OCI-LY7 (cell line): ENCODE data around the gene MCOLN3. TPM values are rescaled to one million over a fixed set of nuclear protein-coding genes. Genes with fewer than 3 reads are reported as not detected.
A peak's percentile ranks its signal among the peaks of the same experiment; 100 is the strongest.

Source experiments
- BruUV-seq: library from RNA; stranded (reverse); fragments of 400-500 nt; replicated peaks from 2 replicates; lab custom pipeline; 2021; lab: Mats Ljungman, UMichigan
- CTCF ChIA-PET: fragments of 300-600 bp; sonication (Branson Sonifier 250); formaldehyde crosslinking; loops from one replicate; lab custom pipeline; 2022; ENCODE audit warnings: antibody characterized with exemption; ENCODE audit not compliant: unreplicated experiment; lab: Charles Lee
- POLR2A ChIA-PET: fragments of 300-600 bp; sonication (Branson Sonifier 250); formaldehyde crosslinking; loops from one replicate; lab custom pipeline; 2022; ENCODE audit warnings: antibody characterized with exemption; lab: Charles Lee
- DNase-seq: peaks from one replicate; pipeline ENCODE4 v3.0.0-alpha.2; 2015; ENCODE audit warnings: low spot score
- H2AFZ ChIP-seq: fragments of 200-600 bp; sonication (generic), shearing (Covaris generic); 2 replicates; pipeline ENCODE4 v1.6.1; 2014; ENCODE audit warnings: mild to moderate bottlenecking, antibody characterized with exemption, low read length, moderate library complexity
- H3K27ac ChIP-seq: fragments of 200-600 bp; sonication (generic); 2 replicates; pipeline ENCODE4 v1.5.1; 2014; ENCODE audit warnings: mixed run types, low read depth, mild to moderate bottlenecking, moderate library complexity, low read length, inconsistent platforms; ENCODE audit not compliant: poor library complexity, severe bottlenecking
- H3K36me3 ChIP-seq: fragments of 200-600 bp; sonication (generic); 2 replicates; pipeline ENCODE4 v1.6.1; 2014; ENCODE audit warnings: mild to moderate bottlenecking, antibody characterized with exemption, low read length, moderate library complexity, mixed read lengths; ENCODE audit not compliant: insufficient read depth
- H3K4me1 ChIP-seq: fragments of 200-600 bp; sonication (generic); 2 replicates; pipeline ENCODE4 v1.5.1; 2014; ENCODE audit warnings: mild to moderate bottlenecking, low read length; ENCODE audit not compliant: insufficient read depth, poor library complexity, severe bottlenecking
- H3K4me2 ChIP-seq: fragments of 200-600 bp; sonication (generic); 2 replicates; pipeline ENCODE4 v1.6.1; 2014; ENCODE audit warnings: mild to moderate bottlenecking, low read length
- H3K4me3 ChIP-seq: fragments of 200-600 bp; sonication (generic); 2 replicates; pipeline ENCODE4 v1.5.1; 2014; ENCODE audit warnings: mild to moderate bottlenecking, low read depth, low read length; ENCODE audit not compliant: poor library complexity, severe bottlenecking
- H3K79me2 ChIP-seq: fragments of 200-600 bp; sonication (generic); 2 replicates; pipeline ENCODE4 v1.6.1; 2016; ENCODE audit warnings: low read depth, mild to moderate bottlenecking, low read length, moderate library complexity, mixed read lengths; ENCODE audit not compliant: insufficient read depth
- H3K9me2 ChIP-seq: fragments of 200-600 bp; sonication (generic); 2 replicates; pipeline ENCODE4 v1.6.1; 2016; ENCODE audit warnings: mild to moderate bottlenecking, low read length, mixed read lengths; ENCODE audit not compliant: insufficient read depth
- H3K9me3 ChIP-seq: fragments of 200-600 bp; sonication (generic); 2 replicates; pipeline ENCODE4 v1.6.1; 2014; ENCODE audit warnings: mild to moderate bottlenecking, mixed run types, low read length, mixed read lengths
- H4K20me1 ChIP-seq: fragments of 200-600 bp; sonication (generic); 2 replicates; pipeline ENCODE4 v1.6.1; 2014; ENCODE audit warnings: mild to moderate bottlenecking, antibody characterized with exemption, low read length, moderate library complexity, mixed read lengths; ENCODE audit not compliant: insufficient read depth
- CTCF ChIP-seq: fragments of 200-600 bp; sonication (generic); conservative IDR thresholded peaks from 2 replicates; pipeline ENCODE4 v1.5.1; 2014; ENCODE audit warnings: mild to moderate bottlenecking, antibody characterized with exemption, low read length, moderate library complexity, mixed read lengths
- EZH2phosphoT487 ChIP-seq: fragments of 200-600 bp; sonication (generic); IDR thresholded peaks from 2 replicates; pipeline ENCODE4 v1.6.1; 2018; ENCODE audit warnings: low read depth, borderline replicate concordance, mild to moderate bottlenecking, mixed run types, antibody characterized with exemption, low read length, moderate library complexity, mixed read lengths
- intact Hi-C: fragments of 100-400 bp; cut with micrococcal nuclease; formaldehyde crosslinking; loops from one replicate; pipeline ENCODE4 v1.10.0; 2022; ENCODE audit not compliant: unreplicated experiment
- total RNA-seq, 2 experiments: library from RNA; depleted of rRNA in 1 of 2; stranded (reverse); fragments of >200 nt in 1 of 2; shearing (Covaris generic) in 1 of 2; gene quantifications; 2 replicates each; pipeline ENCODE4 v1.2.3, GENCODE V29; 2014 to 2022

The MCOLN3 gene
- total RNA-seq, 2 experiments from 2014 or later = not detected

GRCh38 chr1:85088408-85088784 lies 40.1 kb upstream of the MCOLN3 start:
- Histone ChIP-seq H3K4me2 (no peak overlapping the region), H3K79me2 (no peaks in the 10 kb centered on the region), H3K9me2 (no peaks in the 10 kb centered on the region), H3K36me3 (no peaks in the 10 kb centered on the region), H4K20me1 (no peaks in the 10 kb centered on the region), H3K4me1 (no peaks in the 10 kb centered on the region), H3K4me3 (no peak overlapping the region), H3K27ac (no peak overlapping the region), H2AFZ (no peak overlapping the region), H3K9me3 (no peaks in the 10 kb centered on the region)
- ChIA-PET CTCF (no interaction called here), POLR2A (interaction anchor here (0.6 kb wide), 1 partner anchor 541 kb away, joined by 3 read pairs; no protein-coding TSS in a partner anchor)
- TF ChIP-seq CTCF (no peak), EZH2phosphoT487 (no peak)
- BruUV-seq = no TSS peak
- intact Hi-C loops = no loop called here
- DNase-seq = no peak

GRCh38 chr1:85087659-85088407 lies 39.5 kb upstream of the MCOLN3 start:
- Histone ChIP-seq H3K4me3 (no peak overlapping the region), H3K4me1 (no peaks in the 10 kb centered on the region), H4K20me1 (no peaks in the 10 kb centered on the region), H3K27ac (no peak overlapping the region), H3K79me2 (no peaks in the 10 kb centered on the region), H3K4me2 (no peak overlapping the region), H3K9me3 (no peaks in the 10 kb centered on the region), H3K9me2 (no peaks in the 10 kb centered on the region), H3K36me3 (no peaks in the 10 kb centered on the region), H2AFZ (no peak overlapping the region)
- TF ChIP-seq CTCF (no peak), EZH2phosphoT487 (no peak)
- ChIA-PET CTCF (no interaction called here), POLR2A (interaction anchor here (0.6 kb wide), 1 partner anchor 541 kb away, joined by 3 read pairs; no protein-coding TSS in a partner anchor)
- no peak for DNase-seq
- intact Hi-C loops = no loop called here
- no TSS peak for BruUV-seq

DNA sequence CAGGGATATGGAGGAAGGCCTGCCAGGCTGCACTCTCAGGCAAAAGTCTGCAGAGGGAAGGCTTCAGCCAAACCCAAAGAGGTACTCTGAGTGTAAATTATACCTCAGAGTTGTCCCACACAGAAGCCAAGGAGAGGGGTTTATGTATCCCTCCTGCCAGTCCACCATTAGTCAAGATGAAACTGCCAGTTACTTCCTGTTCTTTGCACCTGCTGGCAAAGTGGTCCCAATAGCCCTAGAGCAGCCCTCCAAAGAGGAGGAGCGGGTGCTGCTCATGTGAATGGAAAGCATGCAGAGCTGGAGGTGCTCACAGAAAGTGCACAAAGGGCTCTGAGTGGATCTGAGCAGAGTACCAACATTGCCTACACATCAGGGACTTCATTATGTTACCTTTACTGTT lies 37.1 kb upstream of the MCOLN3 start:
- no peaks in the 10 kb centered on the region for H3K9me3 ChIP-seq
- intact Hi-C loops = no loop called here
- TF ChIP-seq EZH2phosphoT487 = no peak
- TF ChIP-seq CTCF = no peak
- H4K20me1 ChIP-seq = no peaks in the 10 kb centered on the region
- H3K36me3 ChIP-seq = no peaks in the 10 kb centered on the region
- no peak overlapping the region for H3K27ac ChIP-seq
- H3K4me3 ChIP-seq = no peak overlapping the region
- H3K9me2 ChIP-seq = no peaks in the 10 kb centered on the region
- H3K4me1 ChIP-seq = no peaks in the 10 kb centered on the region
- H3K79me2 ChIP-seq = no peaks in the 10 kb centered on the region
- BruUV-seq = no TSS peak
- POLR2A ChIA-PET = interaction anchor here (0.6 kb wide), 1 partner anchor 118 kb away, joined by 3 read pairs; no protein-coding TSS in a partner anchor
- no peak overlapping the region for H2AFZ ChIP-seq
- DNase-seq = peak; percentile 7
- no peak overlapping the region for H3K4me2 ChIP-seq
- CTCF ChIA-PET = no interaction called here
